B cell (primary cell): ENCODE measurements around the gene ESYT1. TPM values are rescaled to one million over a fixed set of nuclear protein-coding genes. Genes with fewer than 3 reads are reported as not detected.

ENCODE experiments used
- ATAC-seq: fragments of 200-7000 bp; cut with Tn5 transposase; one replicate; pipeline ENCODE4 v1.10.0; 2021; ENCODE audit warnings: low read depth, mild to moderate bottlenecking, moderate number of reproducible peaks, moderate library complexity
- CTCF ChIA-PET: fragments of 350-600 bp; sonication (Branson Sonifier 250); formaldehyde crosslinking; loops from one replicate; lab custom pipeline; 2021; ENCODE audit warnings: antibody characterized with exemption, inconsistent platforms; lab: Charles Lee
- POLR2A ChIA-PET: fragments of 350-600 bp; sonication (Branson Sonifier 250); formaldehyde crosslinking; loops from one replicate; lab custom pipeline; 2021; ENCODE audit warnings: antibody characterized with exemption; lab: Charles Lee
- DNase-seq: peaks from one replicate; pipeline ENCODE4 v3.0.0; 2013
- H2AFZ ChIP-seq: 2 replicates; pipeline ENCODE4 v1.6.1; 2012; ENCODE audit warnings: mild to moderate bottlenecking, low read depth, low read length; ENCODE audit not compliant: insufficient read depth, poor library complexity, severe bottlenecking
- H3K27ac ChIP-seq, 2 donors: 1 replicate in 1 of 2; 2 replicates in 1 of 2; pipeline ENCODE4 v1.5.1; 2012 to 2013; ENCODE audit warnings: low read length in 2 of 2, mild to moderate bottlenecking in 2 of 2, moderate library complexity in 1 of 2
- H3K27me3 ChIP-seq, 4 experiments: fragments of 200-600 bp in 1 of 4; sonication (generic) in 1 of 4; replicated peaks in 1 of 4; 1 replicate in 2 of 4; 2 replicates in 2 of 4; pipeline versions ENCODE4 v1.6.1 to v1.7.0; 2013 to 2016; ENCODE audit warnings: low read length in 3 of 4, mild to moderate bottlenecking in 2 of 4, mixed read lengths in 1 of 4, moderate library complexity in 1 of 4; ENCODE audit not compliant: insufficient read depth in 4 of 4, control insufficient read depth in 3 of 4; ENCODE audit errors: control extremely low read depth in 1 of 4
- H3K36me3 ChIP-seq, 2 experiments: replicated peaks in 1 of 2; 1 replicate in 1 of 2; 2 replicates in 1 of 2; pipeline versions ENCODE4 v1.6.1 to v1.7.1; 2013; ENCODE audit warnings: low read length in 1 of 2; ENCODE audit not compliant: insufficient read depth in 2 of 2, control insufficient read depth in 1 of 2; ENCODE audit errors: control extremely low read depth in 1 of 2, extremely low read depth in 1 of 2
- H3K4me1 ChIP-seq, 2 donors: fragments of 200-600 bp in 1 of 2; sonication (generic) in 1 of 2; 1 replicate in 1 of 2; 2 replicates in 1 of 2; pipeline versions ENCODE4 v1.5.1 to v1.6.1; 2013 to 2017; ENCODE audit warnings: low read length in 2 of 2; ENCODE audit not compliant: control insufficient read depth in 2 of 2, insufficient read depth in 2 of 2
- H3K4me2 ChIP-seq: replicated peaks from 2 replicates; pipeline ENCODE3; 2012; ENCODE audit warnings: mild to moderate bottlenecking, low read depth, low read length; ENCODE audit not compliant: poor library complexity, severe bottlenecking
- H3K4me3 ChIP-seq, 5 experiments: fragments of 200-600 bp in 1 of 5; sonication (generic) in 1 of 5; 1 replicate in 3 of 5; 2 replicates in 2 of 5; pipeline versions ENCODE4 v1.5.1 to v1.7.0; 2011 to 2016; ENCODE audit warnings: low read length in 4 of 5, mild to moderate bottlenecking in 4 of 5, low read depth in 2 of 5, control low read depth in 1 of 5, moderate library complexity in 1 of 5; ENCODE audit not compliant: insufficient read depth in 1 of 5; ENCODE audit errors: control extremely low read depth in 1 of 5, extremely low read depth in 1 of 5
- H3K79me2 ChIP-seq: fragments of 200-600 bp; sonication (generic); one replicate; pipeline ENCODE4 v1.6.0; 2016; ENCODE audit warnings: low read length; ENCODE audit not compliant: control insufficient read depth, insufficient read depth
- H3K9ac ChIP-seq: fragments of 200-600 bp; sonication (generic); 2 replicates; pipeline ENCODE4 v1.6.1; 2017; ENCODE audit warnings: mild to moderate bottlenecking, low read length, moderate library complexity
- H3K9me3 ChIP-seq, 3 donors: one replicate each; pipeline versions ENCODE4 v1.6.1 to v1.7.1; 2013; ENCODE audit warnings: low read length in 2 of 3; ENCODE audit not compliant: control insufficient read depth in 2 of 3, insufficient read depth in 1 of 3; ENCODE audit errors: control extremely low read depth in 1 of 3
- H4K20me1 ChIP-seq: 2 replicates; pipeline ENCODE4 v1.6.0; 2012; ENCODE audit warnings: mild to moderate bottlenecking, low read length; ENCODE audit not compliant: insufficient read depth, control insufficient read depth, poor library complexity, severe bottlenecking
- H3K27ac Mint-ChIP-seq: one replicate; pipeline ENCODE4 v1.8.0; 2021; ENCODE audit warnings: mixed read lengths
- H3K27me3 Mint-ChIP-seq: one replicate; pipeline ENCODE4 v1.8.0; 2021; ENCODE audit warnings: mixed read lengths
- H3K4me1 Mint-ChIP-seq: one replicate; pipeline ENCODE4 v1.8.0; 2021; ENCODE audit warnings: mixed read lengths
- H3K4me3 Mint-ChIP-seq: one replicate; pipeline ENCODE4 v1.8.0; 2021; ENCODE audit warnings: mixed read lengths
- H3K9me3 Mint-ChIP-seq: one replicate; pipeline ENCODE4 v1.8.0; 2022; ENCODE audit warnings: mixed read lengths; ENCODE audit not compliant: insufficient read depth
- CTCF ChIP-seq: fragments of 200-600 bp; IDR thresholded peaks from one replicate; pipeline ENCODE4 v1.8.0; 2022; ENCODE audit warnings: antibody characterized with exemption, mild to moderate bottlenecking
- EZH2 ChIP-seq: IDR thresholded peaks from 2 replicates; pipeline ENCODE4 v1.6.1; 2012; ENCODE audit warnings: borderline replicate concordance, low read depth, mild to moderate bottlenecking, moderate library complexity, low read length; ENCODE audit not compliant: insufficient read depth, poor library complexity, severe bottlenecking
- WGBS: methylation state at CpG from one replicate; pipeline ENCODE4 v1.1.5; 2013; ENCODE audit warnings: missing lambda C conversion rate; ENCODE audit not compliant: insufficient coverage; 5-methylcytosine and 5-hydroxymethylcytosine counted together
- intact Hi-C: fragments of 100-400 bp; cut with micrococcal nuclease; formaldehyde crosslinking; loops from one replicate; pipeline ENCODE4 v1.10.0; 2022
- polyA plus RNA-seq: library from polyadenylated mRNA; depleted of rRNA; stranded (reverse); fragments of >200 nt; gene quantifications from 2 replicates; pipeline ENCODE4 v1.2.3, GENCODE V29; 2012
- total RNA-seq, 2 donors: library from RNA; stranded (reverse); fragments of 120-200 nt in 1 of 2; gene quantifications; 1 replicate in 1 of 2; 2 replicates in 1 of 2; pipeline versions ENCODE4 v1.2.3 to v1.2.4, GENCODE V29; 2013 to 2022

ESYT1 gene
- total and polyA plus RNA-seq, 2 donors (not counting 1 experiment from before 2014, with no cell fraction given): 154 to 162 TPM

GRCh38 chr12:56161690-56162351, 33.8 kb downstream of the ESYT1 start:
- peak overlapping the region; percentile 67 for H3K27ac Mint-ChIP-seq
- POLR2A ChIA-PET: interaction anchor here (0.6 to 0.9 kb wide), 4 partner anchors 14 to 37 kb away, joined by 3 to 7 read pairs (median 5); no protein-coding TSS in a partner anchor
- peaks cover 36% of the 10 kb centered on the region for H3K79me2 ChIP-seq
- H4K20me1 ChIP-seq: peaks cover 14% of the 10 kb centered on the region
- no peaks in the 10 kb centered on the region for H3K27me3 Mint-ChIP-seq
- intact Hi-C loops: no loop called here
- H3K9ac ChIP-seq: no peak overlapping the region
- H3K4me2 ChIP-seq: no peak overlapping the region
- CTCF ChIA-PET: interaction anchor here (1.0 to 3.4 kb wide), 7 partner anchors 27 to 236 kb away, joined by 3 to 24 read pairs (median 4); partner anchors contain the start of genes ANKRD52, SMARCC2 and ZC3H10
- H3K4me3 ChIP-seq: no peak overlapping the region
- H3K27me3 ChIP-seq: no peaks in the 10 kb centered on the region
- no peak for DNase-seq
- no peak for TF ChIP-seq CTCF
- no peak for TF ChIP-seq EZH2
- H2AFZ ChIP-seq: no peak overlapping the region
- H3K9me3 ChIP-seq: no peaks in the 10 kb centered on the region
- peaks cover 20 to 35% of the 10 kb centered on the region in 2 donors for H3K4me1 ChIP-seq
- no peak overlapping the region for H3K27ac ChIP-seq
- no peaks in the 10 kb centered on the region for H3K9me3 Mint-ChIP-seq
- peaks cover 6 to 69% of the 10 kb centered on the region in 2 experiments for H3K36me3 ChIP-seq
- peak overlapping the region; percentile 13 for H3K4me3 Mint-ChIP-seq
- no peak for ATAC-seq
- peaks cover 36% of the 10 kb centered on the region for H3K4me1 Mint-ChIP-seq
- WGBS: 100% methylated on average over 4 of the region's 10 CpGs
